ENCODE results near the gene NOP14. TPM values are rescaled to one million over a fixed set of nuclear protein-coding genes. Genes with fewer than 3 reads are reported as not detected.
A peak's percentile ranks its signal among the peaks of the same experiment; 100 is the strongest.

NOP14 gene
- total RNA-seq, 1 donor from 2014 or later = 17.2 TPM

GRCh38 chr4:2930135-2930757, 33.0 kb downstream of the NOP14 start:
- TF ChIP-seq CTCF (IDR thresholded peaks at IDR 0.05; ENCODE audit: partially characterized antibody, unreplicated experiment) = no peak
- no peak overlapping the region for H3K4me3 Mint-ChIP-seq (ENCODE audit: unreplicated experiment)
- H3K4me1 Mint-ChIP-seq (ENCODE audit: low read depth, unreplicated experiment) = peaks cover 4% of the 10 kb centered on the region
- H3K27me3 Mint-ChIP-seq (ENCODE audit: unreplicated experiment) = peaks cover 4% of the 10 kb centered on the region
- no peaks in the 10 kb centered on the region for H3K36me3 Mint-ChIP-seq (ENCODE audit: unreplicated experiment)
- H3K27ac Mint-ChIP-seq (ENCODE audit: unreplicated experiment) = no peak overlapping the region
- no peak for DNase-seq
- peaks cover 13% of the 10 kb centered on the region for H3K9me3 Mint-ChIP-seq (ENCODE audit: unreplicated experiment)

GRCh38 chr4:2929469-2929868, 33.7 kb downstream of the NOP14 start:
- Mint-ChIP-seq H3K9me3 (ENCODE audit: unreplicated experiment) (peaks cover 13% of the 10 kb centered on the region), H3K27ac (ENCODE audit: unreplicated experiment) (peak overlapping the region; percentile 71), H3K4me3 (ENCODE audit: unreplicated experiment) (peak overlapping the region; percentile 25), H3K36me3 (ENCODE audit: unreplicated experiment) (no peaks in the 10 kb centered on the region), H3K27me3 (ENCODE audit: unreplicated experiment) (peaks cover 4% of the 10 kb centered on the region), H3K4me1 (ENCODE audit: low read depth, unreplicated experiment) (peaks cover 8% of the 10 kb centered on the region)
- TF ChIP-seq CTCF (IDR thresholded peaks at IDR 0.05; ENCODE audit: partially characterized antibody, unreplicated experiment) = no peak
- DNase-seq = no peak

GRCh38 chr4:2928242-2929176, 34.7 kb downstream of the NOP14 start:
- no peak for TF ChIP-seq CTCF (IDR thresholded peaks at IDR 0.05; ENCODE audit: partially characterized antibody, unreplicated experiment)
- peaks cover 13% of the 10 kb centered on the region for H3K9me3 Mint-ChIP-seq (ENCODE audit: unreplicated experiment)

GRCh38 chr4:2927696-2928075, 35.5 kb downstream of the NOP14 start:
- H3K4me3 Mint-ChIP-seq (ENCODE audit: unreplicated experiment) = no peak overlapping the region
- DNase-seq = no peak
- peaks cover 4% of the 10 kb centered on the region for H3K27me3 Mint-ChIP-seq (ENCODE audit: unreplicated experiment)
- peaks cover 12% of the 10 kb centered on the region for H3K9me3 Mint-ChIP-seq (ENCODE audit: unreplicated experiment)
- H3K27ac Mint-ChIP-seq (ENCODE audit: unreplicated experiment) = peak overlapping the region; percentile 10
- no peaks in the 10 kb centered on the region for H3K36me3 Mint-ChIP-seq (ENCODE audit: unreplicated experiment)
- H3K4me1 Mint-ChIP-seq (ENCODE audit: low read depth, unreplicated experiment) = peaks cover 15% of the 10 kb centered on the region
- TF ChIP-seq CTCF (IDR thresholded peaks at IDR 0.05; ENCODE audit: partially characterized antibody, unreplicated experiment) = no peak

More at GRCh38 chr4:2928242-2929176, 34.7 kb downstream of the NOP14 start:
- peaks cover 4% of the 10 kb centered on the region for H3K27me3 Mint-ChIP-seq (ENCODE audit: unreplicated experiment)
- H3K27ac Mint-ChIP-seq (ENCODE audit: unreplicated experiment) = peak overlapping the region; percentile 71
- no peaks in the 10 kb centered on the region for H3K36me3 Mint-ChIP-seq (ENCODE audit: unreplicated experiment)
- H3K4me1 Mint-ChIP-seq (ENCODE audit: low read depth, unreplicated experiment) = peaks cover 13% of the 10 kb centered on the region
- no peak for DNase-seq
- H3K4me3 Mint-ChIP-seq (ENCODE audit: unreplicated experiment) = peak overlapping the region; percentile 65
